ENCODE measurements around the gene KIF3A.

The KIF3A gene

DNA sequence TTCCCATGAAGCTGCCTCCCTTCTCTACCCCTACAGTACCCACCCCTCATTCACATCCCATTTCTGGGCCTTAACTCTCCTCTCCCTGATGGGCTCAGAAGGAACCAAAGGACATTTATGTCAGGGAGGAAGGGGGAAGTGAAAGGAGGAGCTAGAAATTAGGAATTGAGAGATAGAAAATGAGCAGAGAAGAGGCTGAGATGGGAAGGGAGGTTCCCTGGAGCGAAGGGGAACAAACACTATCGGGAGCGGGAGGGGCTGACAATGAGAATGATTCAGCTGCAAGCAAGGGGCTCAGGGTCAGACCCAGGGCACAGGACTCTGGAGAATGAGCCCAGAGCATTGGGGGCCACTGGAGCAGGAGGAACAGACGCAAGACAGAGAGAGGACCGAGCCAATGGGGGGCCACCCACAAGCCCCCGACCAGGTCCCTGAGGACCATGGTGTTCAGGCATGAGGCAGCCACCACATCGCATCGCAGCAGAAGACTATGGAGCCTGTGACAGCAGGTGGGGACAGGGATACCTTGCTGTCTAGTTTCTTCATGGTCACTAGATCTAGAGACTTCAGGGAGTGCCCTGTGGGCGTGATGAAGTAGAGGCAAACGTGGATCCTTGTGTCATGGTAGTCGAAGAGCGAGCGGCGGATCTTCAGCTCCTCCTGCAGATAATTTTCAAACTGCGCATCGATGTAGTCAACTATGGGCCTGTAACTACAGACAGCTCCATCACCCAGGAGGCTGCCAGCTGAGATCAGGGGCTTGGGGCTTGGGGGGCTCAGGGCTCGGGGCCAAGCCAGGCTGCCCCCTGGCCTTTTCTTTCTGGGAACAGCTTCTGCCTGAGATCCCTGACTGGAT is 26.1 kb upstream of the KIF3A start:
- H3K36me3 ChIP-seq (ENCODE audit: control insufficient read depth in 5 of 5, insufficient read depth in 5 of 5, low read length in 5 of 5): peaks cover 0 to 68% (median 65%) of the 10 kb centered on the region in 5 donors
- no peaks in the 10 kb centered on the region for H3K9me3 ChIP-seq (ENCODE audit: control insufficient read depth in 5 of 5, low read length in 5 of 5)
- H3K27me3 ChIP-seq (ENCODE audit: control insufficient read depth in 5 of 5, insufficient read depth in 4 of 5, low read length in 5 of 5): no peaks in the 10 kb centered on the region
- H3K4me1 ChIP-seq (ENCODE audit: control insufficient read depth in 5 of 5, insufficient read depth in 5 of 5, low read length in 5 of 5): peaks cover 2 to 31% (median 24%) of the 10 kb centered on the region in 5 donors
- H3K9ac ChIP-seq (ENCODE audit: low read length in 5 of 5): no peak overlapping the region
- H3K4me3 ChIP-seq (ENCODE audit: low read depth in 1 of 5, low read length in 5 of 5): no peak overlapping the region
- H3K27ac ChIP-seq (ENCODE audit: low read depth, low read length): no peak overlapping the region

DNA sequence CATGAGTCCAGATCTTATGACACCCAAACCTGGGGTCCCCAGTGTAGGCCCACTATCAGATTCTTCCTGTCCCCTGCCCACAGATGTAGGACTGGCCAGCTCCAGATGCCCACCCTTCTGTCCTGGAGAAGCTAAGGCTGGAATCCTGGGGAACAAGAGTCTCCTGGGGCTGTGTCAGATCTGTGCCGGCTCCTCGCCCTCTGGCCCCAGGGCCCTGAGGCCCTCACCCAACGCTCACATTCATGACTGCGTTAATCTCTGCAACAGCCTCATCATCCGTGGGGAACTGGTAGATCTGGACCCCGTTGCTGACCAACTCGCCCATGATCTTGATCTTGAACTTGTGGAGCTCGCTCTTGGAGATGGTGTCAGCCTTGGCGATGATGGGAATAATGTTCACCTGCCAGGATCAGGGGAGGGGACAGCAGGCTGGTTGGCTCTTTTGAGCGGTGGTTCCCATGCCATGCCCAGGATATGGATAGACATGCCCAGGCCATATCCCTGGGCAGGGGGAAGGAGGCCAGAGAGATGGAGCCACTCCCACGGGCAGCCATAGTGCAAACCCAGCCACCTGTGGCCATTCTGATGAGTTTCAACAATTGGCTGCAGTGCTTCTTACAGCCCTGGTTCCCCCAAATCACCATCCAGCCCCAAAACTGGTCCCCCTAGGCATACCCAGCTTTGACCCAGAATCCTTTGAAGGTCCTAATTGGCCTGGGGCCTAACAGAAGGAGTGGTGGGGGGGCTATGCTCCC is 25.1 kb upstream of the KIF3A start:
- H3K27me3 ChIP-seq (ENCODE audit: control insufficient read depth in 5 of 5, insufficient read depth in 4 of 5, low read length in 5 of 5): no peaks in the 10 kb centered on the region
- H3K9me3 ChIP-seq (ENCODE audit: control insufficient read depth in 5 of 5, low read length in 5 of 5): no peaks in the 10 kb centered on the region
- H3K4me3 ChIP-seq (ENCODE audit: low read depth in 1 of 5, low read length in 5 of 5): no peak overlapping the region
- no peak overlapping the region for H3K9ac ChIP-seq (ENCODE audit: low read length in 5 of 5)
- no peak overlapping the region for H3K27ac ChIP-seq (ENCODE audit: low read depth, low read length)
- peaks cover 0 to 21% (median 15%) of the 10 kb centered on the region in 5 donors for H3K4me1 ChIP-seq (ENCODE audit: control insufficient read depth in 5 of 5, insufficient read depth in 5 of 5, low read length in 5 of 5)
- peaks cover 3 to 78% (median 75%) of the 10 kb centered on the region in 5 donors for H3K36me3 ChIP-seq (ENCODE audit: control insufficient read depth in 5 of 5, insufficient read depth in 5 of 5, low read length in 5 of 5)

DNA sequence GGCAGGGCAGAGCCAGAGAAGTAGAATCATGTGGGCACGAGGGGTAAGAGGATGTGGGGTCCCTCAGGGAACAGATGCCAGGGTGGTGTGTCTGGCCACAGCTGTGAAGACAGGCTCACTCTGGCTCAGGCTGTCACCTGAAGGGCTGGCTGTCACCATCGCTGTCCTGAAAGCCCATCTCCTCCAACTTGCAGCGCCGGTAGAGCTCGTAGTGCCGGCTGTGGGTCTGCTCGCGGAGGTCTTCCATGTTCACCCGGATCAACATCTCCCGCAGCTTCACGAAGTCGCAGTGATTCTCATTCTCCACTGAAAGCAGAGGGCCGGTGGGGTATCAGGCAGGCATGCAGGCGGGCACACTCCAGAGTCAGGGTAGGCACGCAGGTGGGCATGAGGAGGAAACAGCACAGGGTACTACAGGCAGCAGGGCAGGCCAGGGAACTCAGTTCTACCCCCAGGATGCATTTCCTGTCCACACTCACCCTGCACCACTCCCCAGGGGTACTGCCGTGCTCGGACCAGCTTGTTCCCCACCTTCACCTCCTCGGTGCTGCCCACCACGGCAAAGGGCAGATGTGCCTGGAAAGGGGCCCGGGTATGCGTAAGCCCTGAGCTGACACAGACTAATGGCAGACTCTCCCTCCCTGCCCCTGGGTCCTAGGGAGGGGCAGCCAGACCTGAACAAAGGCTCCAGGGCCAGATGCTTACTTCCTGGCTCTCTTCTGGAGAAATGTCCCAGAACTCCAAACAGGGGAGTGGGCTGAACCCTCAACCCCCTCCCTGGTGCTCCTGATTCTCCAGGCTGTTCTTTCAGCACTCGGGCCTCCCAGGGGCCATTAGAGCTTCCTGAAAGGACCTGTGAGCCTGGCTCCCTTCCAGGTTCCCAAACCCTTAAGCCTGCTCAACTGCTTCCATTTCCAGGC is 24.2 kb upstream of the KIF3A start:
- no peaks in the 10 kb centered on the region for H3K27me3 ChIP-seq (ENCODE audit: control insufficient read depth in 5 of 5, insufficient read depth in 4 of 5, low read length in 5 of 5)
- no peaks in the 10 kb centered on the region for H3K9me3 ChIP-seq (ENCODE audit: control insufficient read depth in 5 of 5, low read length in 5 of 5)
- no peak overlapping the region for H3K27ac ChIP-seq (ENCODE audit: low read depth, low read length)
- H3K4me1 ChIP-seq (ENCODE audit: control insufficient read depth in 5 of 5, insufficient read depth in 5 of 5, low read length in 5 of 5): peaks cover 0 to 13% (median 9%) of the 10 kb centered on the region in 5 donors
- H3K9ac ChIP-seq (ENCODE audit: low read length in 5 of 5): no peak overlapping the region
- peaks cover 3 to 82% (median 76%) of the 10 kb centered on the region in 5 donors for H3K36me3 ChIP-seq (ENCODE audit: control insufficient read depth in 5 of 5, insufficient read depth in 5 of 5, low read length in 5 of 5)
- H3K4me3 ChIP-seq (ENCODE audit: low read depth in 1 of 5, low read length in 5 of 5): no peak overlapping the region

DNA sequence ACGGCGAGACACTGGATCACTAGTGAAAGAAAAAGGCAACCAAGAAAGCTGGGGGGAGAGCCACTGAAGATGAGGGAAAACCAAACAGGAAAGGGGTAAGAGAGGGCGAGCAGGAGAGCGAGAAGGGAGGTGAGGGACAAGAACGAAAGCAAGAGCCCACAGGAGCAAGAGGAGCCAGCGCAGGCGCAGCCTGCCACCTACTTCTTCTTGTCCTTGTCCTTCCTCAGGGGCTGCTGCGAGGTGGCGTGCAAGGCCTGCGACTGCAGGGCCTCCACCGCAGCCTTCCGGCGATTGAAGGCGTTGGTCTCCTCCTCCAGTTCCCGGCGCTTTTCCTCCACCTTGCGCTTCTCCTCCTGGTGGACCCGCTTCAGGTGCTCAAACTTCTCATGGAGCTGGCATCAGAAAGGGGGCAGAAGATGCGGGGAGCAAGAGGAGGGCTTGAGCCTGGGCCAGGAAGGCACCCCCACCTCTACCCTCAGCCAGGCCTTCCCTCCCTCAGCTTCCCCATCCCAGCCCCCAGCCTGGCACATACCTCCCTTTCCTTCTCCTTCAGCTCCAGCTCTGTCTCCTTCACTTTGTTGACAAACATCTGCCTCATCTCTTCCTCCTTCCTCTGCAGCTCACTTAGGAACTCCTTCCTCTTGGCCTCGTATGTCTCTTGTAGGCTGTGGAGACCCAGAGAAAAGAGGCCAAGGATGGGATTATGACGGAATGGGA is 23.4 kb upstream of the KIF3A start:
- no peak overlapping the region for H3K9ac ChIP-seq (ENCODE audit: low read length in 5 of 5)
- peaks cover 0 to 10% (median 6%) of the 10 kb centered on the region in 5 donors for H3K4me1 ChIP-seq (ENCODE audit: control insufficient read depth in 5 of 5, insufficient read depth in 5 of 5, low read length in 5 of 5)
- no peak overlapping the region for H3K27ac ChIP-seq (ENCODE audit: low read depth, low read length)
- H3K9me3 ChIP-seq (ENCODE audit: control insufficient read depth in 5 of 5, low read length in 5 of 5): no peaks in the 10 kb centered on the region
- H3K27me3 ChIP-seq (ENCODE audit: control insufficient read depth in 5 of 5, insufficient read depth in 4 of 5, low read length in 5 of 5): no peaks in the 10 kb centered on the region
- peaks cover 3 to 85% (median 76%) of the 10 kb centered on the region in 5 donors for H3K36me3 ChIP-seq (ENCODE audit: control insufficient read depth in 5 of 5, insufficient read depth in 5 of 5, low read length in 5 of 5)
- no peak overlapping the region for H3K4me3 ChIP-seq (ENCODE audit: low read depth in 1 of 5, low read length in 5 of 5)

DNA sequence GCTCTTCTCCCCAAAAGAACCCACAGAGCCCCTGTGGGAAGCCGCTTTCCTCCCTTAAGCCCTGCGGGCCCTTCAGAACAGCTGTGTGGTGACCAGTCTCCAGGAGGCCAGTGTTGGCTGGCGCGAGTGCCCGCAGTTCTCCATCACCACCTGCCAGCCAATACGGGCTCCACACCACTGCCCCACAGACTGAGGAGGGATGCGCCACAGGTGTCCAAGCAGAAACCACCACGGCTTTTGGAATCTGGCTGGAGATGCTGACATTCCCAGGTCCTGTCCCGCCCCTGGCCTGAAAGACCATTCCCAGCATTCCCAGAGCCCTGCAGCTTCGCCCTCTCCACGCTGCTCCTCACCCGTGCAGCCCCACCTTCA is 22.7 kb upstream of the KIF3A start:
- H3K27me3 ChIP-seq (ENCODE audit: control insufficient read depth in 5 of 5, insufficient read depth in 4 of 5, low read length in 5 of 5): no peaks in the 10 kb centered on the region
- H3K27ac ChIP-seq (ENCODE audit: low read depth, low read length): no peak overlapping the region
- H3K36me3 ChIP-seq (ENCODE audit: control insufficient read depth in 5 of 5, insufficient read depth in 5 of 5, low read length in 5 of 5): peaks cover 3 to 82% (median 72%) of the 10 kb centered on the region in 5 donors
- H3K4me3 ChIP-seq (ENCODE audit: low read depth in 1 of 5, low read length in 5 of 5): no peak overlapping the region
- no peaks in the 10 kb centered on the region for H3K9me3 ChIP-seq (ENCODE audit: control insufficient read depth in 5 of 5, low read length in 5 of 5)
- H3K4me1 ChIP-seq (ENCODE audit: control insufficient read depth in 5 of 5, insufficient read depth in 5 of 5, low read length in 5 of 5): peaks cover 0 to 7% (median 0%) of the 10 kb centered on the region in 5 donors
- no peak overlapping the region for H3K9ac ChIP-seq (ENCODE audit: low read length in 5 of 5)

DNA sequence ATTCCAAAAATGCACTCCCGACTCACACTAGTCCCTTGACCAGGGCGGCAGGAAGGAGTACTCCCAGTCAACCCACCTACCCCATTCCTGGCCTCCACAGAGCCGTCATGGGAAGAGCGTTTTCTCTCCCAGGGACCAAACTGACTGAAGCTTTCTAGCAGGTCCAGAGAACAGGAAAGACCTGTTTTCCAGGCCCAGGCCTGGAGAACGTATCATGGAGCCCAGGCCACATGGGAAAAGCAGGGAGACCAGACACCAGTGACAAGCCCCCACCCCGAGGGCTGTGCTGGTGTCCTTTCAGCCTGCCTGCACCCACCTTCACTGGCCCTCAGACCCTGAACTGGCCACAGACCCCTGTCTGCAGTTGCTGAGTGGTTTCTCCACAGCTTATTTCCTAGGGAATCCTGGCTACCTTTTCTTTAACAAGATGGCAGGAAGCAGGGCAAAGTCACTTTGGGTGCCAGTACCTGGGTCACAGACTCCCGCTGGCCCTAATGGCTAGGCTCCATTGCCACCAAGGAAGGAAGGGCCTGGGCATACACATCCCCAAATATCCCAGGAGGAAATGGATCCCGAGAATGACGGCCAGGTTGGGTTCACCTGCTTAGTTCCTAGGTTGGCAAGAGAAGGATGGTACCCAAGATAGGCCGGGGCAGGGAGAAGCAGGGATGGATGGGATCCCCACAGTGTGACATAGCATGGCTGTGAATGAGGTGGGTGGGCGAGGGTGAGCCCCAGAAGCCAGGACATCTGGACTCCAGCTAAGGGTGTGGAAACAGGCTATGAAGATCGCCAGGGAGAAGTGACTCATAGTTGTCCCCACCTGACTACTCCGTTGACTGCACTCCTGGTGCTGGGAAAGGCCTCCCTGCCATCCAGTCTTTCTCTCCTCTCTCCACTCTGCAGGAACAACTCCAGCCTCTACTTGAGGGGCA is 22.0 kb upstream of the KIF3A start:
- Histone ChIP-seq H3K9ac (ENCODE audit: low read length in 5 of 5) (no peak overlapping the region), H3K27ac (ENCODE audit: low read depth, low read length) (no peak overlapping the region), H3K36me3 (ENCODE audit: control insufficient read depth in 5 of 5, insufficient read depth in 5 of 5, low read length in 5 of 5) (peaks cover 3 to 76% (median 66%) of the 10 kb centered on the region in 5 donors), H3K4me1 (ENCODE audit: control insufficient read depth in 5 of 5, insufficient read depth in 5 of 5, low read length in 5 of 5) (peaks cover 0 to 7% (median 0%) of the 10 kb centered on the region in 5 donors), H3K27me3 (ENCODE audit: control insufficient read depth in 5 of 5, insufficient read depth in 4 of 5, low read length in 5 of 5) (no peaks in the 10 kb centered on the region), H3K9me3 (ENCODE audit: control insufficient read depth in 5 of 5, low read length in 5 of 5) (no peaks in the 10 kb centered on the region), H3K4me3 (ENCODE audit: low read depth in 1 of 5, low read length in 5 of 5) (no peak overlapping the region)

DNA sequence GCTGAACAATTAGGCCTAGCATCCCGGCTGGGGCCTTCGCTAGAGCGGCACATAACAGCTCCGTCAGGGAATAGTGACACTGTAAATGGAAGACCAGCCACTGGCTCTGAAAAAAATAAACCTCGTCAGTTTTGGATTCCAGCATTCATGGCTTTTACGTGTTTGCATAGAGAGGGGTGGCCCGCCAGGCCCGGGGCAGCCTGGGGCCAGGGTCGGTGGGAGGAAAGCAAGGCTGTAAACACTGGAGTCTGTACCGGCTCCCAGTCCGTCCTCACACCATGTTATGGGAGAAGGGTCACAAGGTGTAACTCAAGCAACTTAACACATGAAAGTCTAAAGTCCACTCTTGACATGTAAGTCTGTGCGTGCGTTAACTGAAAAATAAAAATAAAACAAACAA is 21.1 kb upstream of the KIF3A start:
- no peak overlapping the region for H3K9ac ChIP-seq (ENCODE audit: low read length in 5 of 5)
- H3K27me3 ChIP-seq (ENCODE audit: control insufficient read depth in 5 of 5, insufficient read depth in 4 of 5, low read length in 5 of 5): no peaks in the 10 kb centered on the region
- no peak overlapping the region for H3K4me3 ChIP-seq (ENCODE audit: low read depth in 1 of 5, low read length in 5 of 5)
- no peak overlapping the region for H3K27ac ChIP-seq (ENCODE audit: low read depth, low read length)
- no peaks in the 10 kb centered on the region for H3K9me3 ChIP-seq (ENCODE audit: control insufficient read depth in 5 of 5, low read length in 5 of 5)
- peaks cover 3 to 67% (median 57%) of the 10 kb centered on the region in 5 donors for H3K36me3 ChIP-seq (ENCODE audit: control insufficient read depth in 5 of 5, insufficient read depth in 5 of 5, low read length in 5 of 5)
- peaks cover 0 to 6% (median 0%) of the 10 kb centered on the region in 5 donors for H3K4me1 ChIP-seq (ENCODE audit: control insufficient read depth in 5 of 5, insufficient read depth in 5 of 5, low read length in 5 of 5)

DNA sequence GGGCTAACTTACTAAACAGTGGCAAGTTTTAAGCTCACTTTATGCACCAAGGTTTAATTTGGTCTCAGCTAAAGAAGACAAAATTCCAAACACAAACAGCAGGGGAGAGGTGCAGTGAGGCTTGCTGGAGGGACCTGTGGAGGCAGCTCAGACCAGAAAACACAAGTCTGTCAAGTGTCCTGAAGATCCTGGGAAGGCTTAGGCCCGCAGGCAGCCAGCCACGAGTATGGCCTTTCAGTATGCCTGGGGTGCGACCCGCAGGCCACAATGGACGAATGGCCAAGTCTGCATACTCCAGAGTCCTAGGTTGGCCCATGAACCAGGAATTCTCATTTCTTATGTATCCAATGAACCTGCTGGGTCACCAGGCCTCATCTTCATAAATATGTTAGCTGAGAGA is 19.2 kb upstream of the KIF3A start:
- peaks cover 3 to 49% (median 42%) of the 10 kb centered on the region in 5 donors for H3K36me3 ChIP-seq (ENCODE audit: control insufficient read depth in 5 of 5, insufficient read depth in 5 of 5, low read length in 5 of 5)
- no peak overlapping the region for H3K27ac ChIP-seq (ENCODE audit: low read depth, low read length)
- peaks cover 0 to 5% (median 3%) of the 10 kb centered on the region in 5 donors for H3K4me1 ChIP-seq (ENCODE audit: control insufficient read depth in 5 of 5, insufficient read depth in 5 of 5, low read length in 5 of 5)
- H3K4me3 ChIP-seq (ENCODE audit: low read depth in 1 of 5, low read length in 5 of 5): no peak overlapping the region
- no peaks in the 10 kb centered on the region for H3K9me3 ChIP-seq (ENCODE audit: control insufficient read depth in 5 of 5, low read length in 5 of 5)
- no peaks in the 10 kb centered on the region for H3K27me3 ChIP-seq (ENCODE audit: control insufficient read depth in 5 of 5, insufficient read depth in 4 of 5, low read length in 5 of 5)
- H3K9ac ChIP-seq (ENCODE audit: low read length in 5 of 5): no peak overlapping the region
